ENCODE results near the gene GSDMA. TPM values are rescaled to one million over a fixed set of nuclear protein-coding genes. Genes with fewer than 3 reads are reported as not detected.
A peak's percentile ranks its signal among the peaks of the same experiment; 100 is the strongest.

GSDMA gene
- total RNA-seq, 2 donors from 2014 or later: 1.2 TPM; not detected in 1

- 28% methylated on average over 32 of the region's 33 CpGs for WGBS
- Histone ChIP-seq H3K36me3 (peaks cover 5 to 11% of the 10 kb centered on the region in 2 donors), H3K27ac (peak overlapping the region; percentile 5 to 52), H3K9me3 (no peaks in the 10 kb centered on the region), H3K4me1 (replicated peaks) (peaks cover 20% of the 10 kb centered on the region), H3K27me3 (replicated peaks; ENCODE audit: insufficient read depth) (no peaks in the 10 kb centered on the region), H3K4me3 (no peak overlapping the region)
- intact Hi-C loops (cut with DNase I): loop anchor here (5.0 kb wide), 2 partner anchors 50 to 150 kb away; partner anchors contain the start of gene RAPGEFL1
- DNase-seq (ENCODE audit: low spot score): peak; percentile 82
- no peak for TF ChIP-seq POLR2A (IDR thresholded peaks at IDR 0.05)
- TF ChIP-seq POLR2AphosphoS5 (IDR thresholded peaks at IDR 0.05): peak; percentile 55
- TF ChIP-seq CTCF (IDR thresholded peaks at IDR 0.05): peak; percentile 89 to 93 (median 91)
Measured at GRCh38 chr17:40026816-40027613, 64.2 kb downstream of the GSDMA start.

Small RNA genes lying within 50 kb of the gene (microRNA-seq; reads per million reads assigned to microRNA genes)
- gene MIR6884: 0.59 reads per million

Small RNA genes lying within 50 kb of the gene (small RNA-seq; reads per million reads assigned to genes)
- 736 to 1,134 reads per million in 2 donors for gene SNORD124

Other genes with a start within 250 kb of the GSDMA start
- 100 to 1,000 TPM in 1 of 2 donors, 10 to 100 TPM in 1; 46.5 to 119 TPM for gene MIEN1, start 232.5 kb upstream of the GSDMA start, total RNA-seq
- 10 to 100 TPM; 25.7 to 32.6 TPM for gene GRB7, start 225.1 kb upstream of the GSDMA start, total RNA-seq
- 1 to 10 TPM in 1 of 2 donors, under 1 TPM in 1; 0.55 to 1.7 TPM for gene IKZF3, start 98.7 kb upstream of the GSDMA start, total RNA-seq
- gene ZPBP2, start 94.8 kb upstream of the GSDMA start, total RNA-seq: 10 to 100 TPM in 1 of 2 donors, not detected in 1; 14.8 TPM
- gene GSDMB, start 44.4 kb upstream of the GSDMA start, total RNA-seq: 10 to 100 TPM in 1 of 2 donors, 1 to 10 TPM in 1; 4.0 to 17.0 TPM
- 10 to 100 TPM; 82.4 to 91.6 TPM for gene ORMDL3, start 35.4 kb upstream of the GSDMA start, total RNA-seq
- gene LRRC3C, start 35.3 kb upstream of the GSDMA start, total RNA-seq: not detected
- gene PSMD3, start 17.8 kb downstream of the GSDMA start, total RNA-seq: 100 to 1,000 TPM in 1 of 2 donors, 10 to 100 TPM in 1; 96.4 to 116 TPM
- 1 to 10 TPM in 1 of 2 donors, under 1 TPM in 1; 0.41 to 2.2 TPM for gene CSF3, start 52.4 kb downstream of the GSDMA start, total RNA-seq
- gene MED24, start 91.4 kb downstream of the GSDMA start, total RNA-seq: 100 to 1,000 TPM in 1 of 2 donors, 10 to 100 TPM in 1; 55.2 to 167 TPM
- gene THRA, start 100.0 kb downstream of the GSDMA start, total RNA-seq: 10 to 100 TPM; 35.2 to 79.8 TPM
- 10 to 100 TPM; 10.7 to 35.2 TPM for gene NR1D1, start 137.6 kb downstream of the GSDMA start, total RNA-seq
- gene MSL1, start 159.0 kb downstream of the GSDMA start, total RNA-seq: 100 to 1,000 TPM in 1 of 2 donors, 10 to 100 TPM in 1; 77.0 to 112 TPM
- gene CASC3, start 177.5 kb downstream of the GSDMA start, total RNA-seq: 10 to 100 TPM; 59.8 to 94.3 TPM
- gene RAPGEFL1, start 214.5 kb downstream of the GSDMA start, total RNA-seq: 10 to 100 TPM; 14.2 to 25.1 TPM